ENCODE measurements around the gene NOXRED1.

- TF ChIP-seq CTCF (IDR thresholded peaks at IDR 0.05) (no peak), POLR2A (IDR thresholded peaks at IDR 0.05) (no peak)
Observed at GRCh38 chr14:77346495-77346894, 76.8 kb downstream of the NOXRED1 start.

All from vagina (tissue), 2 donors.